SK-N-MC (cell line): Measurements from ENCODE around the gene MAGI1.

Experiments used
- DNase-seq: peaks from one replicate; pipeline ENCODE4 v3.0.0-alpha.2; 2011; ENCODE audit warnings: low read depth, low spot score
- H3K27ac ChIP-seq: fragments of 200-600 bp; sonication (generic); 2 replicates; pipeline ENCODE4 v1.5.1; 2016; ENCODE audit warnings: mixed run types
- H3K36me3 ChIP-seq: fragments of 200-600 bp; sonication (generic); 2 replicates; pipeline ENCODE4 v1.6.1; 2017; ENCODE audit warnings: antibody characterized with exemption, low read length, mixed read lengths; ENCODE audit not compliant: insufficient read depth
- H3K4me3 ChIP-seq: fragments of 200-600 bp; sonication (generic); 2 replicates; pipeline ENCODE4 v1.5.1; 2016
- H3K9ac ChIP-seq: fragments of 200-600 bp; sonication (generic); 2 replicates; pipeline ENCODE4 v1.8.0; 2017; ENCODE audit warnings: mixed run types, mixed read lengths; ENCODE audit not compliant: insufficient read length
- H3K9me3 ChIP-seq: fragments of 200-600 bp; sonication (generic); 2 replicates; pipeline ENCODE4 v1.6.1; 2017; ENCODE audit warnings: low read depth, mild to moderate bottlenecking, antibody characterized with exemption, low read length, moderate library complexity, mixed read lengths
- EZH2 ChIP-seq: fragments of 200-600 bp; sonication (generic); IDR thresholded peaks from one replicate; pipeline ENCODE4 v1.6.1; 2017; ENCODE audit warnings: antibody characterized with exemption
- FOXP2 ChIP-seq: optimal IDR thresholded peaks from 2 replicates; pipeline ENCODE3; 2011; ENCODE audit warnings: mild to moderate bottlenecking, moderate library complexity; ENCODE audit not compliant: insufficient read depth; ENCODE audit errors: extremely low read length, control extremely low read depth
- POLR2AphosphoS5 ChIP-seq: IDR thresholded peaks from 2 replicates; pipeline ENCODE4 v1.6.1; 2012; ENCODE audit warnings: mild to moderate bottlenecking, low read depth, low read length, borderline replicate concordance

Gene MAGI1

DNA sequence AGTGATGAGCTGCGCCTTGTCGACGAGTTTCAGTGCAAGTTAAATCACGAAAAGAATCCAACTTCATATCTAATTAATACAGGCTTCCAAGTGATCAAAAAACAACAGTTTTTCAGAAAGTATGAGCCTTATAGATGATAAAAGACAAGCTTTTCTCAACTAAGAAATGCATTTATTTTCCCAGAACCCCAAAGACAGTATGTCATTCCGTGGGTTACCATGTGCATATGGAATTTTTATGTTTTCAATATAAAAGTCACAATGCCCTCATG lies 442.8 kb downstream of the MAGI1 start:
- Histone ChIP-seq H3K9ac (no peak overlapping the region), H3K4me3 (no peak overlapping the region), H3K27ac (no peak overlapping the region), H3K9me3 (no peaks in the 10 kb centered on the region), H3K36me3 (no peaks in the 10 kb centered on the region)
- no peak for DNase-seq
- no peak for TF ChIP-seq POLR2AphosphoS5
- TF ChIP-seq EZH2, result no peak
- no peak for TF ChIP-seq FOXP2

DNA sequence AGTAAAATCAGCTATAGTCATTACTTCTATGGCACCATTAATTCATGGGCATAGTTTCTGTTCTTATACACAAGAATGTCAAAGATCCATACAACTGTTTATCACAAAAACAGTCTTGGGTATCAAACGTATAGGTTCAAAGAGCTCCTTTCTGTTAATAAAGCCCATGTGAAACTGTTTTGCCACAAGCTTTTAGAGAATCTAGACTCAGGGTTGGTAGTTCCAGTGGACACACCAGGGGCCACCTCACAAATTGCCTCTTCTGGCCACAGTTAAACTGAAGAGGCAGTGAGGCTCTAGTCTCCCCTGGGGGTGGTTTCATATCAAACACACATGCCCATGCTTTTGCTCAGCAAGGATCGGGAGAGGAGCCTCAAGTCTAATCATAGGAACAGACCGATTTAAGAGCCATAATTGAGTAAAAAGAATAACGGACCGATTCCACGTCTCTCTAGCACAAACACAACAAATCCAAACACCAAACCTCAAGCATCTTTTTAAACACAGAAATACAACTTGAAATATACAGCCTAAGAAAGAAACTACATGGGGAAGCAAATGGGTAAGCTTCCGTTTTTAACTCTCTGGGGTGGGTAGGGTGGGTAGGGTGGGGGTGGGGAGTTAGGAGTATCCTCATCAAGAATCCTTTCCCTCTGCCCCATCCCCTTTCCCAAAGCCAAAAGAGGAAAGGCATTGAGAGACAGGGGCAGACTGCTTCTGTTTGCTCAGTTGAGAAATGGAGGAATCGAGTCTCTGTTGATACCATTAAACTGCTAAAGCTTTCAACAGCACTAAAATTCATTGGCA lies 443.3 kb downstream of the MAGI1 start:
- no peaks in the 10 kb centered on the region for H3K9me3 ChIP-seq
- no peak overlapping the region for H3K27ac ChIP-seq
- no peak for DNase-seq
- TF ChIP-seq FOXP2, result no peak
- TF ChIP-seq POLR2AphosphoS5, result no peak
- TF ChIP-seq EZH2, result no peak
- H3K4me3 ChIP-seq, result no peak overlapping the region
- no peak overlapping the region for H3K9ac ChIP-seq
- no peaks in the 10 kb centered on the region for H3K36me3 ChIP-seq

DNA sequence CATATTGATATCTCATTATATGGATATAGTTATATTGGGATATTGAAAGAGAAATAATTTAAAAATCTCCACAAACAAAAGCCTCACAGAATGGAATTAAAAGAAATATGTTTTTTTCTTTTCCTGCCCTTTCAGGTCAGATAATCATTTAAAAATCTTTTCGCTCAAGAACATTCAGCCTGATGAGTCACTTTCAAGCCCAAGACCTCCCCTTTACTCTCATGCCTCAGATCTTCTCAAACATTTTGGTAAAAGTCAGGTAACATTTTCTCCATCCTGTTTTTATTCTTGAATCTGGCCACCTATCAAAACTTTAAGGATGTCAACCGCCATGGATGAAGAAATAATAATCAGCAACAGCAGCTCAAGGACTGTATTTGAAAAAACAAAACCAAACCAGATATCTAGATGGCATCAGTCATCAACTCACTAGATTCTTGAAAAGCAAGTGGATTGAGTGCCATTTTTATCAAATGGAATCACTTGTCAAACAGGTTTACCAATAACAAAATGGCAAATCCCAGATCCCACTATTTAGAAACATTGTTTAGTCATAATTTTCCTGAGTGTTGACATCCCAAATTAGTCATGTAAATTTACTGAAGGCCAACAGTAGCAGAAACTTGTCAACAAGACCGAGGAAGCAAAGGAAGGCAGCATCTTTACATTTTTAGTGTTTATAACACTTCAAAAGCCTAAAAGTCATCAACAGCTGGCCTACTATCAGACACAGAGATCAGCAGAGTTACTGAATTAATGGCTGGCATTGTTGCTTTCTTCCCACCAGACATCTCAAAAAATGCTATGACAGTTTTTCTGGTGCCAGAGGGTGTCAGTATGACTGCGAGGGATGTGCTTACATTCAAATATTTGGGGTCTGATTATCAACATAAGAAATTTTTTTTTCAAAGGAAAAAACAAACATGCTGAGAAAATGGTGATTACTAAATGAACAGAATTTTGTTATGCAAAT lies 444.7 kb downstream of the MAGI1 start:
- Histone ChIP-seq H3K9ac (no peak overlapping the region), H3K36me3 (no peaks in the 10 kb centered on the region), H3K27ac (no peak overlapping the region), H3K4me3 (no peak overlapping the region), H3K9me3 (no peaks in the 10 kb centered on the region)
- TF ChIP-seq EZH2 (no peak), FOXP2 (no peak), POLR2AphosphoS5 (no peak)
- no peak for DNase-seq

DNA sequence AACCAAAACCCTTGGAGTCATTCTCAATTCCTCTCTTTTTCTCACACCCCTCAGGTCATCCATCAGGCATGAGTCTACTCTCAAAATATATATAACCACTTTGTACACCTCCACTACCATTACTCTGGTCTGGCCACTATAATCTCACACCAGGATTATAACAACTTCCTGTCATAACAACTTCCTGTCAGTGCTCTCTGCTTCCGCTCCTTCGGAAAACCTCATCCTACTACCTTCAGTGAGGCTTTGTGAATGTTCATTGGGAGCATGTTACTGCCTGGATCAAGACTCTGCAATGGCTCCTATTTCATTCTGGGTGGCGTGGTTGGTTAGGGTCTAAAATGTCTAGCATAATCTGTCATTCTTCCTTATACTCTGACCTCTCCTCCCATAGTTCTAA lies 447.4 kb downstream of the MAGI1 start:
- H3K36me3 ChIP-seq, result no peaks in the 10 kb centered on the region
- H3K4me3 ChIP-seq, result no peak overlapping the region
- no peaks in the 10 kb centered on the region for H3K9me3 ChIP-seq
- TF ChIP-seq EZH2 (no peak), POLR2AphosphoS5 (no peak), FOXP2 (no peak)
- no peak for DNase-seq
- no peak overlapping the region for H3K27ac ChIP-seq
- no peak overlapping the region for H3K9ac ChIP-seq

DNA sequence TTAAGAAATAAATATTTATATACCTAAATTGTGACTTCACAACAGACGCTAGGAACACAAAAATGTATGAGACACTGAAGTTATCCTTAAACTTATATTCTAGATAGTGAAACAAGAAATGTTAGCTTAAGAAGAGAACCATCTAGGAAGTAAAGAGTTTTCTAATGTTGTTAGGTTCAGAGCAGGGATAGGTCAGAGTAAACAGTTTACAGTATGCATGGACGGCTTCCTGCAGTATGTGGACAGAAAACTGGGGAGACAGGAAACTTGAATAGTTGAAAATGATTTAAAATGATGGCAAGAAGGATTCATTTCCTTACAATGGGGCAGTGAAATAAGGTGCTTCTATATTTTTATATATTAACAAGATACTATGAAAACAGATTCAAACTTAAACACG lies 449.8 kb downstream of the MAGI1 start:
- Histone ChIP-seq H3K4me3 (no peak overlapping the region), H3K9me3 (no peaks in the 10 kb centered on the region), H3K27ac (no peak overlapping the region), H3K9ac (no peak overlapping the region), H3K36me3 (no peaks in the 10 kb centered on the region)
- no peak for DNase-seq
- TF ChIP-seq POLR2AphosphoS5, result no peak
- no peak for TF ChIP-seq FOXP2
- TF ChIP-seq EZH2, result no peak

DNA sequence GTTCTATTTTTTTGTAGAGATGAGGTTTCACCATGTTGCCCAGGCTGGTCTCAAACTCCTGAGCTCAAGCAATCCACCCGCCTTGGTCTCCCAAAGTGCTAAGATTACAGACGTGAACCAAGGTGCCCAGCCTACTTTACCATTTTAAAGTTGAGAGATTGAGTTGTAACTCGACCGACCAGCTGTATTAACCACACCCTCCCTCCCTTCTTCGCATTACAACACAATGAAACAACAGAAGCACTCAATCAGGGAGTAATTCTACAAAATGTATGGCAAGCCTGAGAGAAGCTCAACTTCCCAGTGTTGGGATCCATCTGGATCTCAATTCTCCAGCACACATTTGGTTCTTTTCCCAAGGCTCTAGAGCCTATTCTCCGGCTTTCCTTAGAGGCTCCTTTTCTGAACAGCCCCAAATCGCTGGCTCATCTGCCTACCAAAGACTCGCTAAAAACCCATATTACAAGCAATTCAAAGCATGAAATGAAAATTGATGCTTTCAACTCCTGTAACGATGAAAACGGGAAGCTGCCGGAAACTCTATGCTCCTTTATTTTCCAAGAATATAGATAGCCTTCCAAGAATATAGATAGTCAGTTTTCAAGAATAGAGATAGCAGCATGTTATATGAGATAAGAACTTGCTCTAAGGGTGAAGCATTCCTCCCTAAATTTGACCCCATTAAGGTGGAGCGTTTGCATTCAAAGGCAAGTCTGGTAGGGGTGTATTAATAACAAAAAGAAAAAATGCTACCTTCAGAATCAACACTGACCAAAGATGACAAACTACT lies 450.9 kb downstream of the MAGI1 start:
- TF ChIP-seq EZH2 (no peak), POLR2AphosphoS5 (no peak), FOXP2 (no peak)
- DNase-seq, result no peak
- H3K36me3 ChIP-seq, result no peaks in the 10 kb centered on the region
- H3K4me3 ChIP-seq, result no peak overlapping the region
- H3K9ac ChIP-seq, result no peak overlapping the region
- H3K27ac ChIP-seq, result no peak overlapping the region
- H3K9me3 ChIP-seq, result no peaks in the 10 kb centered on the region

DNA sequence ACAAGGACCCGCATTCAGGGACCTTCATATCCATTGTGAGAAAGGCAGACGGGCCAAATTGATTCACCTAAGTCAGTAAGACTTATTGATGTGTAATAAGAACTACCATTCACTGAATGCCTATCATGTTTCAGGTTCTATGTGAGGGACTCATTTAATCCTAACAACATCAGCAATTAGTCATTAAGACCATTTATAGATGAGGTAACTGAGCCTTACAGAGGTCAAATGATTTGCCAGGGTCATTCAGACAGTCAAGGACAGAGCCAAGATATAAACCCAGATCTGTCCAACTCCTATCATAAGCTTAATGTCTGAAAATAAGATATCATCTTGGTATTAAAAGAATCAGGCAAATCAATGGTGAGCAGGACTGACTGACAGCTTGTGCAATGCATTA lies 453.8 kb downstream of the MAGI1 start:
- H3K4me3 ChIP-seq, result no peak overlapping the region
- no peak for DNase-seq
- no peak overlapping the region for H3K27ac ChIP-seq
- no peak for TF ChIP-seq POLR2AphosphoS5
- TF ChIP-seq EZH2, result no peak
- no peak for TF ChIP-seq FOXP2
- no peaks in the 10 kb centered on the region for H3K36me3 ChIP-seq
- no peaks in the 10 kb centered on the region for H3K9me3 ChIP-seq
- H3K9ac ChIP-seq, result no peak overlapping the region

DNA sequence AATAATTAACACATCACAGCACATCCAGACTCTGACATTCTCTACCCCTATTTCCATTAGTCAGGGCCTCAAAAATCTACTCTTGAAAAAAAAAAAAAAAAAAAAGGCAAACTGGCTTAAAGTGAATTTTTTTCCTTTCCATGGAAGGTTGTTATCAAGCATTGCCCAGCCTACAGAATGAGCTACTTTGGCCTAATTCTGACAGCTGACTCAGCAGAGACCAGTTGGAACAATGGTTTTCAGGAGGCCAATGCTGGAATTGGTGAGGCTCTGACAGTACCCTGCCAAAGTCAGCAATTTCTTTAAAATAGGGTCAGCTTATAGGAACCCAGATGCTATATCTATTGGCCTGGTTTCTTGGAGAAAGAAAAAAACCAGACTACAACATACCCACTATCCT lies 454.7 kb downstream of the MAGI1 start:
- H3K36me3 ChIP-seq, result no peaks in the 10 kb centered on the region
- H3K9me3 ChIP-seq, result no peaks in the 10 kb centered on the region
- H3K27ac ChIP-seq, result no peak overlapping the region
- no peak overlapping the region for H3K9ac ChIP-seq
- H3K4me3 ChIP-seq, result no peak overlapping the region
- TF ChIP-seq POLR2AphosphoS5 (no peak), FOXP2 (no peak), EZH2 (no peak)
- no peak for DNase-seq
